ENCODE results near the gene SAMSN1. TPM values are rescaled to one million over a fixed set of nuclear protein-coding genes. Genes with fewer than 3 reads are reported as not detected.

SAMSN1 gene
- polyA plus RNA-seq, 2 of the 4 experiments (the other 2 are of a cell fraction) = 0.06 TPM; not detected in 1

GRCh38 chr21:14486869-14487268 lies 59.2 kb downstream of the SAMSN1 start:
- CTCF ChIA-PET = no interaction called here
- DNase-seq (ENCODE audit: low read depth in 1 of 2, low spot score in 1 of 2) (no peak), ATAC-seq (no peak), FAIRE-seq (no peak)
- Histone ChIP-seq H3K9me3 (no peaks in the 10 kb centered on the region), H3K27ac (no peak overlapping the region), H3K4me1 (no peaks in the 10 kb centered on the region), H3K4me3 (no peak overlapping the region), H3K4me2 (no peak overlapping the region)
- POLR2A ChIA-PET = no interaction called here
- WGBS (ENCODE audit: missing lambda C conversion rate) = 49% methylated on average over 3 of the region's 3 CpGs
- no peak for TF ChIP-seq PHF8 (IDR thresholded peaks at IDR 0.05; ENCODE audit: borderline replicate concordance, low read depth)
- TF ChIP-seq NR3C1 (IDR thresholded peaks at IDR 0.05) = no peak
- TF ChIP-seq MAFK (IDR thresholded peaks at IDR 0.05; ENCODE audit: partially characterized antibody) = no peak
- TF ChIP-seq RFX5 (IDR thresholded peaks at IDR 0.05) = no peak

DNA sequence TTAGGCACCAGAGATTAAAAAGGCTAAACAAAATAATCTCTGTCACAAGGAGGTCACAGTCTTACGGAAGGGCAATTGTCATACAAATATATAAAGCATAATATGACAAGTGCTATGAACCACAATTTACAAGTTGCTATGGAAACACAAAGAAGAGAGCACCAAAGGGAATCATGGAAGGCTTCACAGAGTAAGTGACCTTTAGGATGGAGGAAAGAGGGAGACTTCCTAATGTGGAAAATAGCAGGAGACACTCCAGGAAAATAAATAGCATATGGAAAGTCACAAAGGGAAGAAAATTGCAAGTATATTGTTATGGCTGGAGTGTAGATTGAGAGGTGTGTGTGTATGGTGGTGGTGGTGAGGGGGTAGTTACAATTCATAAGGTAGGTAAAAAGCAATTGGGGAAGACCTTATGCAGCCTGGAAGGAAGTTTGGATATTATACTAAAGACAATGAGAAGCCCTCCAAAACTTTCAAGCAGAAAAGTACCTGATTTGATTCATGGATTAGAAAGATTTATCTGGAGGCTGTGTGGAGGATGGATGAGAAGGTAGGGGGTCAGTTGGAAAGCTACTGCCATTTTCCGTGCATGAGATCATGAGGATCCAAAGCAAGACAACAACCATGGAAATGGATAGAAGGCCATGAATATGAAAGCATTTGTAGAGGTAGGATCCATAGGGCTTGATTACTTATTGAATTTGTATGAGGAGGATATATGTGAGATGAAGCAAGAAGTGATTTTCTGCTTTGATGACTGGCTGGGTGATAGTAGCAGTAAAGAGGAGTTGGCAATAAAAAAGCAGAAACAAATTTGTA lies 61.7 kb downstream of the SAMSN1 start:
- DNase-seq (ENCODE audit: low read depth in 1 of 2, low spot score in 1 of 2) (no peak), ATAC-seq (no peak), FAIRE-seq (no peak)
- POLR2A ChIA-PET = no interaction called here
- H3K4me3 ChIP-seq = no peak overlapping the region
- TF ChIP-seq RCOR1 (IDR thresholded peaks at IDR 0.05; ENCODE audit: low read depth, low read length) = no peak
- TF ChIP-seq HDAC2 (IDR thresholded peaks at IDR 0.05) = no peak
- no peak for TF ChIP-seq ESRRA (IDR thresholded peaks at IDR 0.05; ENCODE audit: borderline replicate concordance, low read length)
- no peak for TF ChIP-seq FOXS1 (CRISPR knock-in tag; IDR thresholded peaks at IDR 0.05)
- TF ChIP-seq TFCP2L1 (CRISPR knock-in tag; IDR thresholded peaks at IDR 0.05) = no peak
- TF ChIP-seq EP300 (IDR thresholded peaks at IDR 0.05) = no peak
- no peak for TF ChIP-seq BHLHE40 (IDR thresholded peaks at IDR 0.05; ENCODE audit: low read depth, low read length)
- TF ChIP-seq POLR2AphosphoS2 (conservative IDR thresholded peaks at IDR 0.05; ENCODE audit: low read length) = no peak
- no peak for TF ChIP-seq NPAS2 (CRISPR knock-in tag; IDR thresholded peaks at IDR 0.05; ENCODE audit: borderline replicate concordance)
- no peak for TF ChIP-seq NFE2L2 (conservative IDR thresholded peaks at IDR 0.05; ENCODE audit: low read length)
- no peak for TF ChIP-seq ZSCAN20 (CRISPR knock-in tag; IDR thresholded peaks at IDR 0.05)
- no peak for TF ChIP-seq CBX8 (IDR thresholded peaks at IDR 0.05)
- TF ChIP-seq REST (IDR thresholded peaks at IDR 0.05) = no peak
- no peak for TF ChIP-seq EHMT2 (IDR thresholded peaks at IDR 0.05; ENCODE audit: low read depth)
- TF ChIP-seq MAZ (IDR thresholded peaks at IDR 0.05; ENCODE audit: borderline replicate concordance, low read depth, low read length) = no peak
- no peak for TF ChIP-seq ELK1 (IDR thresholded peaks at IDR 0.05; ENCODE audit: low read depth, low read length)
- no peak for TF ChIP-seq HOXB5 (CRISPR knock-in tag; IDR thresholded peaks at IDR 0.05)
- TF ChIP-seq ZFP36 (IDR thresholded peaks at IDR 0.05; ENCODE audit: borderline replicate concordance, partially characterized antibody) = no peak
- TF ChIP-seq PHF8 (IDR thresholded peaks at IDR 0.05; ENCODE audit: borderline replicate concordance, low read depth) = no peak
- no peak for TF ChIP-seq KDM1A (IDR thresholded peaks at IDR 0.05; ENCODE audit: low read depth)
- no peak overlapping the region for H3K4me2 ChIP-seq
- CTCF ChIA-PET = no interaction called here
- H3K4me1 ChIP-seq = no peaks in the 10 kb centered on the region
- H3K9me3 ChIP-seq = no peaks in the 10 kb centered on the region
- 4% methylated on average over 2 of the region's 2 CpGs for WGBS (ENCODE audit: missing lambda C conversion rate)
- no peak overlapping the region for H3K27ac ChIP-seq

Data from A549 (cell line).